ENCODE results near the gene CD3G.

Gene CD3G

GRCh38 chr11:118349475-118349874, 5.3 kb downstream of the CD3G start:
- H3K4me3 ChIP-seq (ENCODE audit: low read depth, low read length), result no peak overlapping the region
- H3K9ac ChIP-seq (ENCODE audit: low read depth, low read length), result no peak overlapping the region
- H3K4me1 ChIP-seq (ENCODE audit: control insufficient read depth, insufficient read depth, low read length), result 0 out of 2 replicates have a peak, but pooled peaks cover 2% of the 10 kb centered on the region
- H3K36me3 ChIP-seq (ENCODE audit: control insufficient read depth, insufficient read depth, low read length), result no peaks in the 10 kb centered on the region
- no peaks in the 10 kb centered on the region for H3K9me3 ChIP-seq (ENCODE audit: control insufficient read depth, insufficient read depth, low read length)
- H3K27ac ChIP-seq (ENCODE audit: low read depth, low read length), result no peak overlapping the region
- H3K27me3 ChIP-seq (ENCODE audit: control insufficient read depth, insufficient read depth, low read length), result no peaks in the 10 kb centered on the region

GRCh38 chr11:118353084-118353710, 9.1 kb downstream of the CD3G start:
- Histone ChIP-seq H3K27ac (ENCODE audit: low read depth, low read length) (no peak overlapping the region), H3K36me3 (ENCODE audit: control insufficient read depth, insufficient read depth, low read length) (no peaks in the 10 kb centered on the region), H3K9ac (ENCODE audit: low read depth, low read length) (no peak overlapping the region)

GRCh38 chr11:118358071-118358470, 13.9 kb downstream of the CD3G start:
- H3K9ac ChIP-seq (ENCODE audit: low read depth, low read length), result no peak overlapping the region
- H3K4me3 ChIP-seq (ENCODE audit: low read depth, low read length), result no peak overlapping the region
- H3K4me1 ChIP-seq (ENCODE audit: control insufficient read depth, insufficient read depth, low read length), result no peaks in the 10 kb centered on the region
- H3K27ac ChIP-seq (ENCODE audit: low read depth, low read length), result no peak overlapping the region
- no peaks in the 10 kb centered on the region for H3K36me3 ChIP-seq (ENCODE audit: control insufficient read depth, insufficient read depth, low read length)
- no peaks in the 10 kb centered on the region for H3K27me3 ChIP-seq (ENCODE audit: control insufficient read depth, insufficient read depth, low read length)
- no peaks in the 10 kb centered on the region; the same call in 1 of the 2 replicates for H3K9me3 ChIP-seq (ENCODE audit: control insufficient read depth, insufficient read depth, low read length)

More at GRCh38 chr11:118353084-118353710, 9.1 kb downstream of the CD3G start:
- Histone ChIP-seq H3K27me3 (ENCODE audit: control insufficient read depth, insufficient read depth, low read length) (no peaks in the 10 kb centered on the region), H3K4me1 (ENCODE audit: control insufficient read depth, insufficient read depth, low read length) (0 out of 2 replicates have a peak, but pooled peaks cover 2% of the 10 kb centered on the region), H3K9me3 (ENCODE audit: control insufficient read depth, insufficient read depth, low read length) (no peaks in the 10 kb centered on the region; the same call in 1 of the 2 replicates), H3K4me3 (ENCODE audit: low read depth, low read length) (no peak overlapping the region)

GRCh38 chr11:118359295-118359958, 15.3 kb downstream of the CD3G start, which contains the start of gene UBE4A:
TSS of gene UBE4A (plus strand) at chr11:118359600. CDS start at chr11:118365081, 5,481 bp downstream.
- Histone ChIP-seq H3K36me3 (ENCODE audit: control insufficient read depth, insufficient read depth, low read length) (peaks cover under 1% of the 10 kb centered on the region; the same call in 1 of the 2 replicates), H3K4me3 (ENCODE audit: low read depth, low read length) (peak within 1 kb of the TSS; percentile 88), H3K27ac (ENCODE audit: low read depth, low read length) (peak within 1 kb of the TSS; percentile 7), H3K9ac (ENCODE audit: low read depth, low read length) (peak within 1 kb of the TSS; percentile 50), H3K9me3 (ENCODE audit: control insufficient read depth, insufficient read depth, low read length) (no peaks in the 10 kb centered on the region; the same call in 1 of the 2 replicates), H3K4me1 (ENCODE audit: control insufficient read depth, insufficient read depth, low read length) (no peaks in the 10 kb centered on the region), H3K27me3 (ENCODE audit: control insufficient read depth, insufficient read depth, low read length) (no peaks in the 10 kb centered on the region)

- Histone ChIP-seq H3K9ac (ENCODE audit: low read depth, low read length) (no peak overlapping the region), H3K27ac (ENCODE audit: low read depth, low read length) (no peak overlapping the region), H3K36me3 (ENCODE audit: control insufficient read depth, insufficient read depth, low read length) (peaks cover 46% of the 10 kb centered on the region), H3K27me3 (ENCODE audit: control insufficient read depth, insufficient read depth, low read length) (no peaks in the 10 kb centered on the region), H3K4me1 (ENCODE audit: control insufficient read depth, insufficient read depth, low read length) (no peaks in the 10 kb centered on the region), H3K9me3 (ENCODE audit: control insufficient read depth, insufficient read depth, low read length) (no peaks in the 10 kb centered on the region), H3K4me3 (ENCODE audit: low read depth, low read length) (no peak overlapping the region)
These were observed 20.9 kb downstream of the CD3G start for GRCh38 chr11:118364956-118365615.

- Histone ChIP-seq H3K4me1 (ENCODE audit: control insufficient read depth, insufficient read depth, low read length) (no peaks in the 10 kb centered on the region), H3K36me3 (ENCODE audit: control insufficient read depth, insufficient read depth, low read length) (peaks cover 58% of the 10 kb centered on the region), H3K9me3 (ENCODE audit: control insufficient read depth, insufficient read depth, low read length) (no peaks in the 10 kb centered on the region), H3K4me3 (ENCODE audit: low read depth, low read length) (no peak overlapping the region), H3K27me3 (ENCODE audit: control insufficient read depth, insufficient read depth, low read length) (no peaks in the 10 kb centered on the region), H3K9ac (ENCODE audit: low read depth, low read length) (no peak overlapping the region), H3K27ac (ENCODE audit: low read depth, low read length) (no peak overlapping the region)
These were observed 22.1 kb downstream of the CD3G start for GRCh38 chr11:118366287-118366686.

GRCh38 chr11:118370774-118371173, 26.6 kb downstream of the CD3G start:
- H3K36me3 ChIP-seq (ENCODE audit: control insufficient read depth, insufficient read depth, low read length), result peaks cover 84% of the 10 kb centered on the region
- no peaks in the 10 kb centered on the region for H3K4me1 ChIP-seq (ENCODE audit: control insufficient read depth, insufficient read depth, low read length)
- no peaks in the 10 kb centered on the region for H3K27me3 ChIP-seq (ENCODE audit: control insufficient read depth, insufficient read depth, low read length)
- no peaks in the 10 kb centered on the region for H3K9me3 ChIP-seq (ENCODE audit: control insufficient read depth, insufficient read depth, low read length)
- H3K27ac ChIP-seq (ENCODE audit: low read depth, low read length), result no peak overlapping the region
- H3K4me3 ChIP-seq (ENCODE audit: low read depth, low read length), result no peak overlapping the region
- H3K9ac ChIP-seq (ENCODE audit: low read depth, low read length), result no peak overlapping the region

- Histone ChIP-seq H3K4me1 (ENCODE audit: control insufficient read depth, insufficient read depth, low read length) (no peaks in the 10 kb centered on the region), H3K9me3 (ENCODE audit: control insufficient read depth, insufficient read depth, low read length) (no peaks in the 10 kb centered on the region), H3K27me3 (ENCODE audit: control insufficient read depth, insufficient read depth, low read length) (no peaks in the 10 kb centered on the region), H3K27ac (ENCODE audit: low read depth, low read length) (no peak overlapping the region), H3K36me3 (ENCODE audit: control insufficient read depth, insufficient read depth, low read length) (peaks cover 84% of the 10 kb centered on the region), H3K4me3 (ENCODE audit: low read depth, low read length) (no peak overlapping the region), H3K9ac (ENCODE audit: low read depth, low read length) (no peak overlapping the region)
These were observed 29.1 kb downstream of the CD3G start for GRCh38 chr11:118373263-118373662.

GRCh38 chr11:118373871-118374270, 29.7 kb downstream of the CD3G start:
- Histone ChIP-seq H3K27me3 (ENCODE audit: control insufficient read depth, insufficient read depth, low read length) (no peaks in the 10 kb centered on the region), H3K9me3 (ENCODE audit: control insufficient read depth, insufficient read depth, low read length) (no peaks in the 10 kb centered on the region), H3K9ac (ENCODE audit: low read depth, low read length) (no peak overlapping the region), H3K36me3 (ENCODE audit: control insufficient read depth, insufficient read depth, low read length) (peaks cover 84% of the 10 kb centered on the region), H3K4me1 (ENCODE audit: control insufficient read depth, insufficient read depth, low read length) (no peaks in the 10 kb centered on the region), H3K27ac (ENCODE audit: low read depth, low read length) (no peak overlapping the region), H3K4me3 (ENCODE audit: low read depth, low read length) (no peak overlapping the region)

GRCh38 chr11:118374729-118375128, 30.6 kb downstream of the CD3G start:
- no peaks in the 10 kb centered on the region for H3K9me3 ChIP-seq (ENCODE audit: control insufficient read depth, insufficient read depth, low read length)

GRCh38 chr11:118375978-118376377, 31.8 kb downstream of the CD3G start:
- no peak overlapping the region for H3K4me3 ChIP-seq (ENCODE audit: low read depth, low read length)
- H3K4me1 ChIP-seq (ENCODE audit: control insufficient read depth, insufficient read depth, low read length), result no peaks in the 10 kb centered on the region
- H3K9ac ChIP-seq (ENCODE audit: low read depth, low read length), result no peak overlapping the region
- H3K36me3 ChIP-seq (ENCODE audit: control insufficient read depth, insufficient read depth, low read length), result peaks cover 87% of the 10 kb centered on the region
- H3K9me3 ChIP-seq (ENCODE audit: control insufficient read depth, insufficient read depth, low read length), result no peaks in the 10 kb centered on the region
- H3K27ac ChIP-seq (ENCODE audit: low read depth, low read length), result no peak overlapping the region
- H3K27me3 ChIP-seq (ENCODE audit: control insufficient read depth, insufficient read depth, low read length), result no peaks in the 10 kb centered on the region

More at GRCh38 chr11:118374729-118375128, 30.6 kb downstream of the CD3G start:
- Histone ChIP-seq H3K4me3 (ENCODE audit: low read depth, low read length) (no peak overlapping the region), H3K9ac (ENCODE audit: low read depth, low read length) (no peak overlapping the region), H3K27ac (ENCODE audit: low read depth, low read length) (no peak overlapping the region), H3K4me1 (ENCODE audit: control insufficient read depth, insufficient read depth, low read length) (no peaks in the 10 kb centered on the region), H3K36me3 (ENCODE audit: control insufficient read depth, insufficient read depth, low read length) (peaks cover 85% of the 10 kb centered on the region), H3K27me3 (ENCODE audit: control insufficient read depth, insufficient read depth, low read length) (no peaks in the 10 kb centered on the region)

All from HUES48 (cell line).